Loucy (cell line): ENCODE measurements around the gene FAM193A.

Experiments
- EZH2phosphoT487 ChIP-seq: fragments of 200-600 bp; IDR thresholded peaks from 2 replicates; pipeline ENCODE4 v1.6.1; 2018; ENCODE audit warnings: antibody characterized with exemption, mild to moderate bottlenecking, moderate library complexity, borderline replicate concordance
- TF ChIP-seq, protein P1 (sequence below): fragments of 200-600 bp; sonication (generic); conservative IDR thresholded peaks from 2 replicates; pipeline ENCODE4 v1.5.1; 2014; ENCODE audit warnings: mild to moderate bottlenecking, antibody characterized with exemption, low read length

DNA sequence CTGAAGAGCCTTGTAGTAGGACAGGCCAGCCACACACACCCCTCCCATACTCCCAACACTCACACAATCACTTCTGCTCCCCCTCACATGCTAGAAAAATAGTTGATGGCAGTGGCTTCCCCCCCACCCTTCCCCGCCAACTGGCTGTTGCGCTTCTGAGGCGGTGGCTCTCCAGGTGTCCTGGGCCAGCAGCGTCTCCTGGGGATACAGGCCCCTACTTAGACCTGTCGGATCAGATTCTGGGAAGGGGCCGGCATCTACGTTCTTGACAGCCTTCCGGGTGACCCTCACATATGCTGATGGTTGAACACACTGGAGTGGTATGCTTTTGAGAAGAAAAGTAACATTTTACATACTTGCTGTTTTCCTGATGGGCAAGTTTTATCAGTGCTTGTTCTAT, 179.8 kb downstream of the FAM193A start:
- TF ChIP-seq, protein P1, sequence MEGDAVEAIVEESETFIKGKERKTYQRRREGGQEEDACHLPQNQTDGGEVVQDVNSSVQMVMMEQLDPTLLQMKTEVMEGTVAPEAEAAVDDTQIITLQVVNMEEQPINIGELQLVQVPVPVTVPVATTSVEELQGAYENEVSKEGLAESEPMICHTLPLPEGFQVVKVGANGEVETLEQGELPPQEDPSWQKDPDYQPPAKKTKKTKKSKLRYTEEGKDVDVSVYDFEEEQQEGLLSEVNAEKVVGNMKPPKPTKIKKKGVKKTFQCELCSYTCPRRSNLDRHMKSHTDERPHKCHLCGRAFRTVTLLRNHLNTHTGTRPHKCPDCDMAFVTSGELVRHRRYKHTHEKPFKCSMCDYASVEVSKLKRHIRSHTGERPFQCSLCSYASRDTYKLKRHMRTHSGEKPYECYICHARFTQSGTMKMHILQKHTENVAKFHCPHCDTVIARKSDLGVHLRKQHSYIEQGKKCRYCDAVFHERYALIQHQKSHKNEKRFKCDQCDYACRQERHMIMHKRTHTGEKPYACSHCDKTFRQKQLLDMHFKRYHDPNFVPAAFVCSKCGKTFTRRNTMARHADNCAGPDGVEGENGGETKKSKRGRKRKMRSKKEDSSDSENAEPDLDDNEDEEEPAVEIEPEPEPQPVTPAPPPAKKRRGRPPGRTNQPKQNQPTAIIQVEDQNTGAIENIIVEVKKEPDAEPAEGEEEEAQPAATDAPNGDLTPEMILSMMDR: no peak
- TF ChIP-seq EZH2phosphoT487: no peak
